HL-60/S4 treated with retinoic acid at 250 ng/mL for 4 days and 3 days (cell line): ENCODE measurements around the gene OR2H2.

Experiments used
- in situ Hi-C: fragments of 300-500 bp; cut with MboI; formaldehyde crosslinking; loops from 2 replicates; pipeline ENCODE4 v1.7.0; 2022; ENCODE audit warnings: low sequenced_read_pairs

OR2H2 gene

DNA sequence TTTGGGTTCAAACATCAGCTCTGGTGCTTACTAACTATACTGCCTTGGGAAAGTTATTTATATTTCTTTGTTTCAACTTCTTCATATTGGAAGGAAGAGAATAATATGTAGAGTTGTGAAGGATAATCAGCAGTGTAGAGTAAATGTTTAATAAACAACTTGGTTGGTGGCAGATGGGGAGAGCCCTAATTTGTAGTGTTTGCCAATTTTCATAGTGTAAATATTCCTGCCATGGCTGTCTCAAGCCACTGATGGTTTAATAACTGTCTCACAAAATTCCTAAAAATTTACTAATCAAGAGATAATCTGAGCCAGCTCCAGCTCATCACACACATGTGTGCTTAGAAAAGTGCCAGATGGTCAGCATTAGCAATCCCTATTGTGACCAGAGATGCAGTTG, at the start of gene OR2H2:
Gene OR2H2 (plus strand): TSS at position 301 of the 400 bp plus-strand sequence. CDS start 2,824 bp downstream, outside the sequence.
- in situ Hi-C loops = loop anchor here (25.0 kb wide), 1 partner anchor 898 kb away; no protein-coding TSS in a partner anchor

DNA sequence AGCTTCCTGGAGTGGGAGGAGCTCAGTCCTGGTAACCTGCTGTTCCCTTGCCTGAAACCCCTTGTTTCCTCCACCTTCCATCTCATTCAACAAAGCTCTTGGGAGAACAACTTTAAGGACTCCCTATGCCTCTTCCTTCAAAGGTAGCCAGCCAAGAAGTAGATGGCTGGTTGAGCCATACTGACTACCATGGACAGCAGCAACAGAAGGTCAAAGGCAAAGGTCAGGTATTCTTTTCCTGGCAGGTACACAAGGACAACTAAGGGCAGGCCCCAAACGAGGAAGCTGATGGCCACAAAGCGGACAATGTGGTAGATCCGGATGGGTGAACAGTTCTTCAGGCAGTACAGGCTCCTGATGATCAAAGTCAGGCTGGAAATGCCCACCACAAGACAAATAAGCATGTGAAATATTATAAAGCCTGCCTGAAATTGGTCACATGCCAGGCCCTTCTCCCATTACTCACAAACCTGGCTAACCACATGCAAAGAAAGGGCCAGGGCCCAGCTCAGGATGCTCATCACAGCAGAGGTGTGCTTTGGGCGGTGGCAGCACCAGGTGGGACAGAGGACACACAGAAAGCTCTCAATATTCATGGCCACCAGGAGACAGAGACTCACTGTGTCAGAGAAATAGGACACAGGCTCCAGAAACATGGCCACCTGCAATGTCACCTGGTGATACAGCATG, 47.1 kb upstream of the OR2H2 start:
- in situ Hi-C loops = no loop called here

DNA sequence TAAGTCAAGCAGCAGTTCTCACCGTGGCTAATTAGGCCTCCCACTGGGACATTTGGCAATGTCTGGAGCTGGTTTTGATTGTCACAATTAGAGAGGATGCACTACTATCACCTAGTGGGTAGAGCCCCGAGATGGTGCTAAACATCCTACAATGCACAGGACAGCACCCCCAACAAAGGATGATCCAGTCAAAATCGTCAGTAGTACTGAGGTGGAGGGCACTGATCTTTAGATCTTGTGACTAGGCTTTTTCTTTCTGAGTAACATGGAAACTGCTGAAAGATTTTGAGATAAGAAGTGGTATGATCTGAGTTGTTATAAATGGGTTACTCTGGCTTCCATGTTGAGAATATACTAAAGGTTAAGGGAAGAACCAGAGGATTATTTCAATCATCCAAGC, 37.3 kb upstream of the OR2H2 start:
- in situ Hi-C loops = no loop called here

DNA sequence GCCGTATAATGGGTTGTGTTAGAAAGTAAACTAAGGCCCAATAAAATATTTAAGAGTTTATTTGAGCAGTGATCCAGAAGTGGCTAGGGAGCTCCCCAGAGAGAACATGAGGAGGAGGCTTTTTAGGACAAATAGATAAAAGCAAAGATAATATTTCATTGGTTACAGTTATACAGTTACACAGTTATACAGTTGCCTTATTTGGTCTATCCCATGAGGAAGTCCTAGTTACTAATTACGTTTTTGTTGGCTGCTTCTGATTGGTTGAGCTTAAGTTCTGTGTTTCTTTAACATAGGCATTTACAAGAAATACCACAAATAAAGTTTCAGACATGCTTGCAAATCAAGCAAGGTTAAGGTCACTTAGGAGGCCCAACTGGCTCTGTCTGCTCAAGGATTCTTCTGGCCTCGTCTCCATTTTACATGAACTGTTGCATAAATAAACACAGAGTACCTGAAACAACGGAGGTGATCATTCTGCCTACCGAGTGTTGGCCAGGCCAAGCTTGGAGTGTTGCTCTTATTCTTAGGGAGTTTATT, 32.3 kb upstream of the OR2H2 start:
- in situ Hi-C loops = no loop called here

DNA sequence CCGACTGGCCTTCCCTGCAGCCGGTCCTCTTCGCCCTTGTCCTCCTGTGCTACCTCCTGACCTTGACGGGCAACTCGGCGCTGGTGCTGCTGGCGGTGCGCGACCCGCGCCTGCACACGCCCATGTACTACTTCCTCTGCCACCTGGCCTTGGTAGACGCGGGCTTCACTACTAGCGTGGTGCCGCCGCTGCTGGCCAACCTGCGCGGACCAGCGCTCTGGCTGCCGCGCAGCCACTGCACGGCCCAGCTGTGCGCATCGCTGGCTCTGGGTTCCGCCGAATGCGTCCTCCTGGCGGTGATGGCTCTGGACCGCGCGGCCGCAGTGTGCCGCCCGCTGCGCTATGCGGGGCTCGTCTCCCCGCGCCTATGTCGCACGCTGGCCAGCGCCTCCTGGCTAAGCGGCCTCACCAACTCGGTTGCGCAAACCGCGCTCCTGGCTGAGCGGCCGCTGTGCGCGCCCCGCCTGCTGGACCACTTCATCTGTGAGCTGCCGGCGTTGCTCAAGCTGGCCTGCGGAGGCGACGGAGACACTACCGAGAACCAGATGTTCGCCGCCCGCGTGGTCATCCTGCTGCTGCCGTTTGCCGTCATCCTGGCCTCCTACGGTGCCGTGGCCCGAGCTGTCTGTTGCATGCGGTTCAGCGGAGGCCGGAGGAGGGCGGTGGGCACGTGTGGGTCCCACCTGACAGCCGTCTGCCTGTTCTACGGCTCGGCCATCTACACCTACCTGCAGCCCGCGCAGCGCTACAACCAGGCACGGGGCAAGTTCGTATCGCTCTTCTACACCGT, 31.5 kb upstream of the OR2H2 start:
- in situ Hi-C loops = no loop called here

DNA sequence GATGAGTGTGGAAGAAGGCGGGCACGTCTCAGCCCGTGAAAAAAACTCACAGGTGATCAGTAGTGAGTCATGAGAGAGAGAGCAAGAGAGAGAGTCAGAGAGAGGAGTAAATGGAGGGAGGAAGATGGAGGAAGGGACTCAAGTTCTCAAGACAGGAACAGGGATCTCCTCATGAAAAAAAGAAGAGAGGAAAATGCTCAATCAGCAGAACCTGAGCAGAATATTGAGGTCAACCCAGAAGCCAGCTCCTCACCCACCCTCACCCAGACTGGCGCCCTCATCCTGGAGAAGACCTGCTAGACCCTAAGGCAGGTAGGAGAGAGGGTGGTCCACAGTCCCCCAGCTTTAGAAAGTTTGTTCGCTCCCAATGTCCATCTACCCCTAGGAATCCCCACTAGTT, 30.2 kb upstream of the OR2H2 start:
- in situ Hi-C loops = no loop called here

DNA sequence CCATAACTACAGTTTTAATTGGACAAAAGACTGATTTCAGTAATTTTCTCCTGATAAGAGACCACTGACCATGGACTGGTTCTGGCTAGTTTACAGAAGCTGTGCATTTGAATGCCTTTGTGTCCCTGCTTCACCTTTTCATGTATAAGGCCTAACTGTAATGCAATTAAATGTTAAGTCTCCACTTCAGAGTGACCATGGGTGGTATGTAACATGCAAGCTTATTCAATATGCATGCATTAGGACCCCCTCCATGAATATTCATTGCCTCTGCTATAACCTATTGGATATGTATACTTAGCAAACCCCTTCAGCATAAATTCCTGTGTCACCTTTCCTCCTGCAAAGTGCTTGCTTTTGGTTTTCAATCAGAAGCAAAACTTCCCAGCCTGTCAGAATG, 27.6 kb upstream of the OR2H2 start:
- in situ Hi-C loops = no loop called here

DNA sequence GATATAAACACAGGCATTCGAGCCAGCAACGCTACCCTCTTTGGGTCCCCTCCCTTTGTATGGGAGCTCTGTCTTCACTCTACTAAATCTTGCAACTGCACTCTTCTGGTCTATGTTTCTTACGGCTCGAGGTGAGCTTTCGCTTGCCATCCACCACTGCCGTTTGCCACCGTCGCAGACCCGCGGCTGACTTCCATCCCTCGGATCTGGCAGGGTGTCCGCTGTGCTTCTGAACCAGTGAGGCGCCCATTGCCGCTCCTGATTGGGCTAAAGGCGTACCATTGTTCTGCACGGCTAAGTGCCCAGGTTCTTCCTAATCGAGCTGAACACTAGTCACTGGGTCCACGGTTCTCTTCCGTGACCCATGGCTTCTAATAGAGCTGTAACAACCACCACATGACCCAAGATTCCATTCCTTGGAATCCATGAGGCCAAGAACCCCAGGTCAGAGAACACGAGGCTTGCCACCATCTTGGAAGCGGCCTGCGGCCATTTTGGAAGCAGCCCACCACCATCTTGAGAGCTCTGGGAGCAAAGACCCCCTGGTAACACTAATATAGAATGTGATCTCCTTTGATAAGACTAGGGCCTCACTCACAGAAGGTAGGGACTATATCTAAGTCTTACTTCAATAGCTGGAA, 26.4 kb upstream of the OR2H2 start:
- in situ Hi-C loops = no loop called here

DNA sequence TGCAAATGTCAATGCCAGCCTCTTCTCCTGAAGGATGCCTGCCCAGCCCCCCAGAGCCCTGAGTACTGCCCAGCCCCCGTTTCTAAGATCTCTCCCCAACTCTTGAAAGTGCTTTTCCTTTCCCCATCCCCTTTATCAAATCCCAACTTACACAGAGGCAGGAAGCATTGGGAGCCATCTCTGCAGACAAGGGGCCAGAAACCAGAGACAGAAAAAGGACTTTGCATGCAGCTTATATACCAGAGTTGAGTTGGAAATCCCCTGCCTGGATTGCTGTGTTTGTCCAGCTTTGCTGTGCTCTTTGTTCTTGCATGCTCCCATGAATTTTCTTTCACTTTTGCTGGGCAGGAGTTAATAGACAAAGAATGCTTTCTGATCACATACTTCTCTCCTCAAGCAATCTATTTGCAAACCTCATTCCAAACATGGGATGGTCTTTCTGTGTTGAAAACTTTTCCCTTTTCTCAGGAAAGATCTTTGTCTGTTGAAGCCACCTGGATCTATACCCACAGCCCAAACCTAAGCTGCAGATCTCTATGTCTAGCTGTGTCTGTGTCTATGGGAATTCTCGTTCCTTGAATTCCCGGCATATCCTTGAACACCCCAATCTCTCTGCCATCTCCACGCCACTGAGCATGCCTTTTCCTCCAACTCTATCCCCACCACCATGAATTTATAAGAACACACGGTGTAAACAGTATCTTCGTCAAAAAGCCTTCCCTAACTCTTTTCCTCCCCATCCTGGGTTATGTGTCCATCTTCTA, 25.2 kb upstream of the OR2H2 start, which contains the start of gene UBD:
Gene UBD (minus strand): TSS at position 209 of the 764 bp plus-strand sequence. CDS start 31 bp downstream, at position 178.
- in situ Hi-C loops = no loop called here

DNA sequence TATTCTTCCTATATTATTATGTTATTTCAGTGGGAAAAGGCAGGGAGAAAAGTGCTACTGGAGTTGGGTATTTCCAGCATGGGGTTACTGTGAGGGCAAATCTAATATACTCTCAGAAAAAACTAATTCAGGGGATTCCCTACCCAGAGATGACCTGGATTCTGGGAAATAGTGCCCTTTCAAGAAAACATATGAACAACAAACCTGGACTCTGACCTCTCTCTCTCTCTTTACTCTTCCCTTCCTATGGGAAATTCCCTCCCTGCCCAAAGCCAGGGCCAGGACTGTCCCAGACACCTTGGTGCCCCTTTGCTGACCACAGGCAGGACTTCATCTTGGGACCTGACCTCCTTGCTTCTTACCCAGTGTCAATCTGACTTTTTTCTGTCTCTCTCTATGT, 23.8 kb upstream of the OR2H2 start:
- in situ Hi-C loops = no loop called here

DNA sequence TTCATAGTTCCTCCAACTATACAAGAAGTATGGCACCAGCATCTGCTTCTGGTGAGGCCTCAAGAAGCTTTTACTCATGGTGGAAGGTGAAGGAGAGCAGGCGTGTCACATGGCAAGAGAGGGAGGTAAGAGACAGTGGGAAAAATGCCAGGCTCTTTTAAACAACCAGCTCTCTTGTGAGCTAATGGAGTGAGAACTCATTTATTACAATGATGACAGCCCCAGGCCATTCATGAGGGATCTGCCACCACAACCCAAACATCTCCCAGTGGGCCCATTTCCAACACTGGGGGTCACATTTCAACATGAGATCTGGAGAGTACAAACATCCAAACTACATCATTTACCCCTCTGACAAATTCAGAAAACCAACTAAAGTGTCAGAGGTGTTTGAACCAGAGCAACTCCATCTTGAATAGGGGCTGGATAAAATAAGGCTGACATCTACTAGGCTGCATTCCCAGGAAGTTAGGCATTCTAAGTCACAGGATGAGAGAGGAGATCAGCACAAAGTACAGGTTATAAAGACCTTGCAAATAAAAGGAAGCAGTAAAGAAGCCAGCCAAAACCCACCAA, 23.2 kb upstream of the OR2H2 start:
- in situ Hi-C loops = no loop called here

DNA sequence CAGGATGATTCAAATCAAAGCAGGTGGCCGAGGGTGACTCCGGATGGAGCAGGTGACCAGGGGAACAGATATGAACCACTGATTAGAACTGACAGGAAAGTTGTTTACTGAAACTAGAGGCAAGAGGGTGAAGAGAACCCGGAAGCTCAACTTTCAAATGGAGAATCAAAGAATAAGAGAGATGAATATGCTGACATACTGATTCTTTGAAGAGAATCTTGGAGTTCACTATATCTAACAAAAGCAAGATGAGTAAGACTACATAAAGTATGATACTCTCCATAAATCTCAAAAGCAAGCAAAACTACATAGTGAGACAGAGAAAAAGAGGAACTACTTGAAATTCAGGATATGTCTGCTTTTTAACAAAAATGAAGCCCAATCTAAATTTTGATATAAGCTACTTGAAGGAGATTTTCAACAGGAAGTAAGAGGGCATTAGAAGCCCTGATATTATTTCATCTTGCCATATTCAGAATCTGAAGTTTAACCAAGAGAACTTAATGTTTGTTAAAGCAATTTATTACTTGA, 21.4 kb upstream of the OR2H2 start:
- in situ Hi-C loops = no loop called here

DNA sequence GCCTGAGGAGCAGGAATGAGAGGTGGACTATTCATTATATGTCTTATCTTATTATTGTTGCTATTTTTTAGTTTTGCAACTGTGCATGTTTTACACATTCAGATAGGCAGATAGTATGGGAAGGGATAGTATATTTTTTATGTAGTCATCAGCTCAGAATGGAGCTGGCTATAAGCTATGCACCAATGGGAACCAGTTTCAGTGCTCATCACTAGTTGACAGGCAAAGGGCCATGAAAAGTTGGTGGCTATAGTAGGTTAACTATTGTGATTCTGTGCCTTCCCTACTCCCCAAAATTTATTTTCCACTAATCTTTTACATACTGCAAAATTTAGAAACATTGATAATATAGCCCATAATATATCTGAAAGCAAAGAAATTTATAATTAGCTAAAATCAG, 20.0 kb upstream of the OR2H2 start:
- in situ Hi-C loops = no loop called here

DNA sequence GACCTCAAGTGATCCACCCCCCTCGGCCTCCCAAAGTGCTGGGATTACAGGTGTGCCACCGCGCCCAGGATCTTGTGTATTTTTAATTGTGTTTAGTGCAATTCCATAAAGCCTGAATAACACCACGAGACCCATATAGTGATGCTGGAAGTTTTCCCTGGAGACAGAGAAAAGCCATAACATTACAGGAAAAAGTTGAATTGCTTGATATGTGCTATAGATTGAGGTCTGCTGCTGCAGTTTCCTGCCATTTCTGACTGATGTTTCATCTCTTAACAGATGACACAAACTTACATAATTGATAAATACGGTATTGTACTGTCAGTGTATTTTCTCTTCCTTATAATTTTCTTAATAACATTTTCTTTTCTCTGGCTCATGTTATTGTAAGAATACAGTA, 18.1 kb upstream of the OR2H2 start:
- in situ Hi-C loops = no loop called here

DNA sequence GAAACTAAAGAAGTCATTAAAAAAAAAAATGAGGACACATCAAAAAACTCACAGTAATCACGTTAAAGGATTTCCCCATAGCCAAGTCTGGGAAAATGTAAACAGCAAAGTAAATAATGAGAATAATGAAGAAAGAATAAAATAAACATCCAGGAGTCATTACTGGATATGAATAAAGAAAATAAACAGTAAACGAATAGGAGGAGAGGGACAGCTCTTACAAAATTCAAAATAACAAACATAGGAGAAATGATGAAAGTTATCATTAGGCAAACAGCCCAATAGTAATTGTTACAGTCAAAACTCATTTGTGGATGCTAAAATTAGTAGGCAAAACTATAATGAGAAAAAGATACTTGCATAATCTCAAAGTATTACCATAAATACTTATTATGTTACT, 17.4 kb upstream of the OR2H2 start:
- in situ Hi-C loops = no loop called here

DNA sequence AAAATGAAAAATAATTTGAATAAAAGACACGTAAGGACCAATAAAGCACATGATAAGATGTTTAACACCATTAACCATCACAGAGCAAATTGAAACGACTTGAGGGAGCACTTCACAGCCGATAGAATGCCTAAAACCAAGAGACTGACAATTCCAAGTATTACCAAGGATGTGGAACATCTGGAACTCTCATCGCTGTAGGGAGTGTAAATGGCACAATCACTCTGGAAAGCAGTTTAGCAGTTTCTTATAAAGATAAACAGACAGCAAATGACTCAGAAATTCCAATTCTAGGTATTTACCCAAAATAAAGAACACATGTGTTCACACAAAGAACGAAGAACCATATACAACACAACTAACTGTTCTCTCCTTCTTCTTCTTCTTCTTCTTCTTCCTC, 16.9 kb upstream of the OR2H2 start:
- in situ Hi-C loops = no loop called here

DNA sequence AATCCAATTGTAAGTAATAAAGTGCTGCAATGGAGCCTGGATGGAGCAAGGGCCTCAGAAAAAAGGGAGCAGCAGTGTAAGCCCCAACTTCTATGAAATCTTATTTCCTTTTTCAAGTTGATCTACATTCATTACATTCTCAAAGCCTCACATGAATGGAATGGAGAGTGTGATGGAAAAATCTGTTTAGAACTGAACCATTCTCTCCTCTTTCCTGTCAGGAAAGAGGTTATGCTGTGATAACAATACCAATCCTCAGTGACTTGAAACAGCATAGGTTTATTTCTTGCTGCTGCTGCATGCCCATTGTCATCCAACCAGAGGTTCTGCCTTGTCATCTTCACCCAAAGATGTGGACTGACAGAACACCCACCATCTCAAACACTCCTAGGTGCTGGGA, 8.9 kb upstream of the OR2H2 start:
- in situ Hi-C loops = loop anchor here (25.0 kb wide), 1 partner anchor 889 kb away; no protein-coding TSS in a partner anchor

DNA sequence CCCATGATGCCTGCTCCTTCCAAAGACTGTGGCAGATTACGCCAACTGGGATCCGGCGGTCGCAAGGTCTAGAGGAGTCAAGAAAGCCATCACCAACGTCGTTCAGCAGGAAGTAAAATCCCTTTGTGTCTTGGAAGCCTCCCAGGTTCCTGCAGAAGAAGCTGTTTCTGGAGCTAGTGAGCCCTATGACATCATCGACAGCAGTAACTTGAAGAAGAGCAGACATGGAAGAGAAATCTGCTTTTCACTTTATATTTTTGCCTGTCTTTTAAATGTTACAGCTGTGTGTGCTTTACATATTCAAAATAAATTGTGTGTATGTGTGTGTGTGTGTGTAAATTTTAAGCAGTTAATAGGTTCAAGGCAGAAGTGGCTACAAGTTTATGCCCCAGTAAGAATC, 7.4 kb upstream of the OR2H2 start:
- in situ Hi-C loops = loop anchor here (25.0 kb wide), 1 partner anchor 890 kb away; no protein-coding TSS in a partner anchor

DNA sequence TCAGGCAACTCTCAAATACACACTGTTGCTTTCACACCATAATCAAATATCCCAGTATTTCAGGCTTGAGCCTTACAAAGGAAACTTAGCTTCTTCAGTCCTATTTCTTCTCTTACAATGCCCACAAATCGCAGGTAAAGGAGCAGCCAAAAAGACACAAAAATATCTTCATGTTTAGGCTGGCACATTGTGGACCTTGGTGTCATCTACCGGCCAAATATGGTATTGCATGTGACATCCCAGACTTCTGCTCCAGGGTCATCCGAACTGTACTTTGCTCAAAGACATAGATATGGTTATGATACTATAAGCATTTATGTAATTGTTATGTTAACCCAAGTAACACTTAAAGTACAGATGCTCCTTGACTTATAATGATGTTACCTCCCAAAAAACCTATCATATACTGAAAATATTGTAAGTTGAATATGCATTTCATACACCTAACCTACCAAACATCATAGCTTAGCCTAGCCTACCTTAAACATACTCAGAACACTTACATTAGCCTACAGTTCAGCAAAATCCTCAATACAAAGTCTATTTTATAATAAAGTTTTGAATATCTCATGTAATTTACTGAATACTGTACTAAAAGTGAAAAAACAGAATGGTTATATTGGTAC, 4.6 kb downstream of the OR2H2 start:
- in situ Hi-C loops = loop anchor here (25.0 kb wide), 1 partner anchor 902 kb away; no protein-coding TSS in a partner anchor
